Glutamatergic neuron (in vitro differentiated cells): ENCODE measurements around the gene FAM149B1. TPM values are rescaled to one million over a fixed set of nuclear protein-coding genes. Genes with fewer than 3 reads are reported as not detected.

Experiments
- DNase-seq: peaks from one replicate; pipeline ENCODE4 v3.0.0; 2022
- H3K27ac Mint-ChIP-seq: one replicate; pipeline ENCODE4 v1.8.0; 2020; ENCODE audit warnings: mild to moderate bottlenecking, mixed read lengths, inconsistent platforms; ENCODE audit not compliant: unreplicated experiment
- H3K27me3 Mint-ChIP-seq: one replicate; pipeline ENCODE4 v1.8.0; 2020; ENCODE audit warnings: mild to moderate bottlenecking, moderate library complexity, mixed read lengths, inconsistent platforms; ENCODE audit not compliant: unreplicated experiment
- H3K36me3 Mint-ChIP-seq: one replicate; pipeline ENCODE4 v1.8.0; 2020; ENCODE audit warnings: mild to moderate bottlenecking, mixed read lengths, inconsistent platforms; ENCODE audit not compliant: unreplicated experiment
- H3K4me1 Mint-ChIP-seq: one replicate; pipeline ENCODE4 v1.8.0; 2020; ENCODE audit warnings: mild to moderate bottlenecking, low read depth, mixed read lengths, inconsistent platforms; ENCODE audit not compliant: unreplicated experiment
- H3K4me3 Mint-ChIP-seq: one replicate; pipeline ENCODE4 v1.8.0; 2020; ENCODE audit warnings: mild to moderate bottlenecking, mixed read lengths, inconsistent platforms; ENCODE audit not compliant: unreplicated experiment
- H3K9me3 Mint-ChIP-seq: one replicate; pipeline ENCODE4 v1.8.0; 2020; ENCODE audit warnings: mild to moderate bottlenecking, moderate library complexity, mixed read lengths, inconsistent platforms; ENCODE audit not compliant: unreplicated experiment
- CTCF ChIP-seq: fragments of 200-600 bp; sonication (generic); IDR thresholded peaks from one replicate; pipeline ENCODE4 v1.5.0; 2021; ENCODE audit not compliant: partially characterized antibody, unreplicated experiment
- total RNA-seq: library from RNA; stranded (reverse); fragmentation: NEBNext Ultra II Directional; extraction: Animal tissue kit (Norgen Biotek cat#: 25700); gene quantifications from one replicate; pipeline ENCODE4 v1.2.1, GENCODE V29; 2021; ENCODE audit not compliant: unreplicated experiment

Gene FAM149B1
- total RNA-seq, 1 donor from 2014 or later, result 31.3 TPM

- Mint-ChIP-seq H3K9me3 (no peaks in the 10 kb centered on the region), H3K27me3 (no peaks in the 10 kb centered on the region), H3K27ac (no peak overlapping the region), H3K4me3 (no peak overlapping the region), H3K36me3 (no peaks in the 10 kb centered on the region), H3K4me1 (no peaks in the 10 kb centered on the region)
- DNase-seq, result no peak
- peak; percentile 33 for TF ChIP-seq CTCF
Measured at GRCh38 chr10:73218431-73219191, 50.7 kb downstream of the FAM149B1 start.

GRCh38 chr10:73219384-73219783 lies 51.5 kb downstream of the FAM149B1 start:
- TF ChIP-seq CTCF, result no peak
- no peak for DNase-seq
- no peak overlapping the region for H3K27ac Mint-ChIP-seq
- H3K27me3 Mint-ChIP-seq, result no peaks in the 10 kb centered on the region
- H3K4me3 Mint-ChIP-seq, result no peak overlapping the region
- H3K9me3 Mint-ChIP-seq, result no peaks in the 10 kb centered on the region
- H3K36me3 Mint-ChIP-seq, result no peaks in the 10 kb centered on the region
- H3K4me1 Mint-ChIP-seq, result no peaks in the 10 kb centered on the region

GRCh38 chr10:73220989-73221388 lies 53.1 kb downstream of the FAM149B1 start:
- Mint-ChIP-seq H3K4me1 (no peaks in the 10 kb centered on the region), H3K9me3 (no peaks in the 10 kb centered on the region), H3K36me3 (no peaks in the 10 kb centered on the region), H3K27me3 (no peaks in the 10 kb centered on the region), H3K27ac (no peak overlapping the region), H3K4me3 (no peak overlapping the region)
- TF ChIP-seq CTCF, result no peak
- no peak for DNase-seq

- Mint-ChIP-seq H3K27ac (no peak overlapping the region), H3K36me3 (no peaks in the 10 kb centered on the region), H3K4me3 (no peak overlapping the region), H3K9me3 (no peaks in the 10 kb centered on the region), H3K4me1 (no peaks in the 10 kb centered on the region), H3K27me3 (no peaks in the 10 kb centered on the region)
- TF ChIP-seq CTCF, result no peak
- DNase-seq, result no peak
Measured at GRCh38 chr10:73225518-73225917, 57.6 kb downstream of the FAM149B1 start.

- Mint-ChIP-seq H3K27ac (no peak overlapping the region), H3K27me3 (no peaks in the 10 kb centered on the region), H3K36me3 (no peaks in the 10 kb centered on the region), H3K4me1 (no peaks in the 10 kb centered on the region), H3K4me3 (no peak overlapping the region), H3K9me3 (no peaks in the 10 kb centered on the region)
- DNase-seq, result no peak
- TF ChIP-seq CTCF, result no peak
Measured at GRCh38 chr10:73226663-73227062, 58.7 kb downstream of the FAM149B1 start.
